ENCODE measurements around the gene SYCE3.
A peak's percentile ranks its signal among the peaks of the same experiment; 100 is the strongest.

Gene SYCE3, protein sequence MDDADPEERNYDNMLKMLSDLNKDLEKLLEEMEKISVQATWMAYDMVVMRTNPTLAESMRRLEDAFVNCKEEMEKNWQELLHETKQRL

DNA sequence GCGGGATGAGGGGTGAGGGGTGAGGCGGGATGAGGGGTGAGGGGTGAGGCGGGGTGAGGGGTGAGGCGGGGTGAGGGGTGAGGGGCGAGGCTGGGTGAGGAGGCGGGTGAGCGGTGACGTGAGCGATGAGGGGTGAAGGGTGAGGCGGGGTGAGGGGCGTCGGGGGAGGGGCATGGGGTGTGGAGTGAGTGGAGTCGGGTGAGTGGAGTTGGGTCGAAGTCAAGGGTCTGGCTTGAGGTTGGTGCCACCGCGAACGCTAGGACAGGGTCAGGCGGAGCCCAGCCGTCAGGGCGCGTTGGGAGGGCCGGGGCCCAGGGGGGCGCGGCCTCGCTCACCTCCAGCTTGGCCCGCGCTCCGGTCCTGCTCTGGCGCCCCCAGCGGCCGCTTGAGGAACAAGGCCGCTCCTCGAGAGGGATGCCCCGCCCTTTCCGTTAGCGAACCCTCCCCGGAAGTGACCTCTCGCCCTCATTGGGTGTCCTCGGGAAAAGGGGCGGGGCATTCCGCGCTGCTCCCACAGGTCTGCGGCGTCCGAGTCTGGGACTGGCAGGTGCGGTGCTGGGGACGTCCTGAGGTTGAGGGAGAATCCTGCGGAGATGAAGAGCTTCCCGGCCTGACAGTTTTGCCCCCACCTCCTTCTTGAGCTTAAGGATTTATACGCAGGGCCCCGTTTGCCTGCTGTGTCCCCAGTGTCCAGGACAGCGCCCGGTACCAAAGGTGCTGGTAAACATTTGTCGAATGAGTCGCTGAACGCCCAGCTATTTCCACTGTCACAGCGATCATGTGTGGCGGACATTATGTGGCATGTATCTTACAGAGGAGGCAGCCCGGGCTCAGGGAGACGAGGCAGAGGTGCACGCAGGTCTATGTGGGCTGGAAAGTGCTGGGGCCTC lies at the start of gene SYCE3:
SYCE3 (minus strand) TSS at position 397 of the 890 bp plus-strand sequence. CDS start 6,514 bp downstream, outside the sequence.
- Histone ChIP-seq H3K4me3 (ENCODE audit: low read length) (peak within 1 kb of the TSS; percentile 87), H3K27ac (ENCODE audit: low read depth, low read length) (no peak within 1 kb of the TSS), H3F3A (ENCODE audit: control insufficient read depth, insufficient read depth) (no peaks in the 10 kb centered on the region; the same call in 1 of the 2 replicates)

DNA sequence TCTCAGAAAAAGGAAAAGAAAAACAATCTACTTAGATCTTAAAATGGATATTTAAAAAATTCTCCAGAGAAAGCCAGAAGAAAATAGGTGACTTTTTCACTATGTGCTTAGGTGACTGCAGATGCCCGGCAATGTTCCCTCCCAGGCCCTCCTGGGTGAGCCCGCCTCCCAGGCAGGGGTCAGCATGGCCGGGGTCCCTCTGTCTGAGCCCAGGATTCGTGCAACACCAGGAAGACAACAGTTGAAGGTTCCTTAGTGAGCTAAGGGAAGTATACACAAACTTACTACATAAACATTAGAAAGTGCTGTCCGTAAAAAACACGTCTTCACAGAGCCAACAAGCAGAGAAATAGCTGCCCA lies 49.4 kb upstream of the SYCE3 start:
- Histone ChIP-seq H3K27ac (ENCODE audit: low read depth, low read length) (no peak overlapping the region), H3K4me1 (ENCODE audit: control insufficient read depth, low read length) (peaks cover 7% of the 10 kb centered on the region; the same call in 1 of the 2 replicates), H3K9me2 (replicated peaks; ENCODE audit: control insufficient read depth, low read length) (no peaks in the 10 kb centered on the region), H3K9me3 (ENCODE audit: control insufficient read depth, insufficient read depth, low read length) (no peaks in the 10 kb centered on the region), H3K4me2 (ENCODE audit: low read length) (no peak overlapping the region), H3F3A (ENCODE audit: control insufficient read depth, insufficient read depth) (0 out of 2 replicates have a peak, but pooled peaks cover 2% of the 10 kb centered on the region), H3K4me3 (ENCODE audit: low read length) (no peak overlapping the region), H3K79me2 (ENCODE audit: control insufficient read depth, low read length) (no peaks in the 10 kb centered on the region), H3K36me3 (ENCODE audit: control insufficient read depth, low read length) (no peaks in the 10 kb centered on the region), H3K27me3 (ENCODE audit: control insufficient read depth, low read length) (peaks cover 31% of the 10 kb centered on the region), H4K20me1 (ENCODE audit: control insufficient read depth, insufficient read depth, low read depth, low read length) (no peaks in the 10 kb centered on the region)
- TF ChIP-seq EZH2phosphoT487 (IDR thresholded peaks at IDR 0.05; ENCODE audit: borderline replicate concordance, low read length), result no peak
- TF ChIP-seq, protein P1, sequence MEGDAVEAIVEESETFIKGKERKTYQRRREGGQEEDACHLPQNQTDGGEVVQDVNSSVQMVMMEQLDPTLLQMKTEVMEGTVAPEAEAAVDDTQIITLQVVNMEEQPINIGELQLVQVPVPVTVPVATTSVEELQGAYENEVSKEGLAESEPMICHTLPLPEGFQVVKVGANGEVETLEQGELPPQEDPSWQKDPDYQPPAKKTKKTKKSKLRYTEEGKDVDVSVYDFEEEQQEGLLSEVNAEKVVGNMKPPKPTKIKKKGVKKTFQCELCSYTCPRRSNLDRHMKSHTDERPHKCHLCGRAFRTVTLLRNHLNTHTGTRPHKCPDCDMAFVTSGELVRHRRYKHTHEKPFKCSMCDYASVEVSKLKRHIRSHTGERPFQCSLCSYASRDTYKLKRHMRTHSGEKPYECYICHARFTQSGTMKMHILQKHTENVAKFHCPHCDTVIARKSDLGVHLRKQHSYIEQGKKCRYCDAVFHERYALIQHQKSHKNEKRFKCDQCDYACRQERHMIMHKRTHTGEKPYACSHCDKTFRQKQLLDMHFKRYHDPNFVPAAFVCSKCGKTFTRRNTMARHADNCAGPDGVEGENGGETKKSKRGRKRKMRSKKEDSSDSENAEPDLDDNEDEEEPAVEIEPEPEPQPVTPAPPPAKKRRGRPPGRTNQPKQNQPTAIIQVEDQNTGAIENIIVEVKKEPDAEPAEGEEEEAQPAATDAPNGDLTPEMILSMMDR (IDR thresholded peaks at IDR 0.05; ENCODE audit: low read depth, low read length, poor library complexity, severe bottlenecking), result no peak

More for the DNA sequence above, at the start of gene SYCE3:
- Histone ChIP-seq H3K9me3 (ENCODE audit: control insufficient read depth, insufficient read depth, low read length) (no peaks in the 10 kb centered on the region), H3K4me1 (ENCODE audit: control insufficient read depth, low read length) (peaks cover 8% of the 10 kb centered on the region), H3K36me3 (ENCODE audit: control insufficient read depth, low read length) (peaks cover 3% of the 10 kb centered on the region), H4K20me1 (ENCODE audit: control insufficient read depth, insufficient read depth, low read depth, low read length) (no peaks in the 10 kb centered on the region), H3K9me2 (replicated peaks; ENCODE audit: control insufficient read depth, low read length) (no peaks in the 10 kb centered on the region), H3K4me2 (ENCODE audit: low read length) (peak within 1 kb of the TSS; percentile 100), H3K79me2 (ENCODE audit: control insufficient read depth, low read length) (no peaks in the 10 kb centered on the region), H3K27me3 (ENCODE audit: control insufficient read depth, low read length) (peaks cover 18% of the 10 kb centered on the region)
- TF ChIP-seq EZH2phosphoT487 (IDR thresholded peaks at IDR 0.05; ENCODE audit: borderline replicate concordance, low read length), result no peak
- TF ChIP-seq, protein P1 (IDR thresholded peaks at IDR 0.05; ENCODE audit: low read depth, low read length, poor library complexity, severe bottlenecking), result peak; percentile 85

GRCh38 chr22:50611341-50612060 lies 48.8 kb upstream of the SYCE3 start:
- Histone ChIP-seq H3K4me2 (ENCODE audit: low read length) (no peak overlapping the region), H3K9me2 (replicated peaks; ENCODE audit: control insufficient read depth, low read length) (no peaks in the 10 kb centered on the region), H3K36me3 (ENCODE audit: control insufficient read depth, low read length) (no peaks in the 10 kb centered on the region), H3K9me3 (ENCODE audit: control insufficient read depth, insufficient read depth, low read length) (no peaks in the 10 kb centered on the region), H4K20me1 (ENCODE audit: control insufficient read depth, insufficient read depth, low read depth, low read length) (no peaks in the 10 kb centered on the region), H3K79me2 (ENCODE audit: control insufficient read depth, low read length) (no peaks in the 10 kb centered on the region), H3K4me1 (ENCODE audit: control insufficient read depth, low read length) (peaks cover 7% of the 10 kb centered on the region; the same call in 1 of the 2 replicates), H3K4me3 (ENCODE audit: low read length) (no peak overlapping the region), H3F3A (ENCODE audit: control insufficient read depth, insufficient read depth) (0 out of 2 replicates have a peak, but pooled peaks cover 2% of the 10 kb centered on the region), H3K27me3 (ENCODE audit: control insufficient read depth, low read length) (peaks cover 36% of the 10 kb centered on the region), H3K27ac (ENCODE audit: low read depth, low read length) (no peak overlapping the region)
- TF ChIP-seq EZH2phosphoT487 (IDR thresholded peaks at IDR 0.05; ENCODE audit: borderline replicate concordance, low read length), result no peak

All from DOHH2 (cell line).